A549 (cell line): ENCODE data around the gene PNPLA2. TPM values are rescaled to one million over a fixed set of nuclear protein-coding genes. Genes with fewer than 3 reads are reported as not detected.

Experiments
- ATAC-seq, 2 experiments: fragments of 200-7000 bp in 1 of 2; fragments of >200 bp in 1 of 2; cut with Nextera tagmentation in 1 of 2; cut with Tn5 transposase in 1 of 2; 3 replicates each; pipeline versions ENCODE4 v1.8.0 to v1.9.1; 2018 to 2020; ENCODE audit warnings: mild to moderate bottlenecking in 1 of 2, moderate library complexity in 1 of 2
- CTCF ChIA-PET: fragments of 300-600 bp; sonication (Branson Sonifier 250); formaldehyde crosslinking; extraction: SDS; loops from one replicate; lab custom pipeline; 2021; ENCODE audit warnings: antibody characterized with exemption, inconsistent platforms; lab: Yijun Ruan, JAX
- POLR2A ChIA-PET: fragments of 350-600 bp; formaldehyde crosslinking; extraction: SDS; loops from one replicate; lab custom pipeline; 2021; ENCODE audit warnings: antibody characterized with exemption, inconsistent platforms; lab: Yijun Ruan, JAX
- DNase-seq, 2 experiments: peaks; one replicate each; pipeline versions ENCODE4 v3.0.0 to v3.0.0-alpha.2; 2011 to 2016; ENCODE audit warnings: low read depth in 1 of 2, low spot score in 1 of 2
- FAIRE-seq: peaks from 2 replicates; lab custom pipeline; 2011; peaks lifted over from hg19 to GRCh38; lab: Jason Lieb, UNC
- H3K27ac ChIP-seq, 2 experiments: fragments of >200 bp; sonication (Bioruptor Twin); formaldehyde crosslinking; 3 replicates each; pipeline ENCODE4 v1.5.1; 2016 to 2017
- H3K4me1 ChIP-seq: fragments of >200 bp; sonication (Bioruptor Twin); formaldehyde crosslinking; 3 replicates; pipeline ENCODE4 v1.6.1; 2016
- H3K4me2 ChIP-seq: fragments of >200 bp; sonication (Bioruptor Twin); formaldehyde crosslinking; 3 replicates; pipeline ENCODE4 v1.6.1; 2016
- H3K4me3 ChIP-seq: fragments of >200 bp; sonication (Bioruptor Twin); formaldehyde crosslinking; 3 replicates; pipeline ENCODE4 v1.5.1; 2016
- H3K9me3 ChIP-seq: fragments of >200 bp; sonication (Bioruptor Twin); formaldehyde crosslinking; 3 replicates; pipeline ENCODE4 v1.6.1; 2016
- ATOH8 ChIP-seq: fragments of 250-450 bp; sonication (Bioruptor Pico); IDR thresholded peaks from 2 replicates; pipeline ENCODE4 v1.5.0; 2020; ENCODE audit warnings: low read depth, mild to moderate bottlenecking, moderate library complexity
- CBX8 ChIP-seq: fragments of 200-600 bp; sonication (generic); IDR thresholded peaks from 2 replicates; pipeline ENCODE4 v1.6.1; 2016
- EP300 ChIP-seq, 2 experiments: fragments of >200 bp; sonication (Bioruptor Twin); formaldehyde crosslinking; IDR thresholded peaks; 2 replicates in 1 of 2; 3 replicates in 1 of 2; pipeline ENCODE4 v1.6.1; 2016 to 2017
- ESRRA ChIP-seq: fragments of 150-350 bp; IDR thresholded peaks from 2 replicates; pipeline ENCODE4 v1.6.1; 2014; ENCODE audit warnings: mild to moderate bottlenecking, low read length, borderline replicate concordance
- FOSB ChIP-seq: fragments of 250-450 bp; sonication (Bioruptor Pico); IDR thresholded peaks from 2 replicates; pipeline ENCODE4 v1.5.0; 2020; ENCODE audit warnings: mild to moderate bottlenecking, moderate library complexity
- FOSL2 ChIP-seq, 2 experiments: fragments of 450-650 bp in 1 of 2; fragments of >200 bp in 1 of 2; sonication (Bioruptor Twin) in 1 of 2; formaldehyde crosslinking; IDR thresholded peaks; 2 replicates each; pipeline versions ENCODE4 v1.5.0 to v1.6.1; 2016 to 2020; ENCODE audit warnings: mild to moderate bottlenecking in 1 of 2, moderate library complexity in 1 of 2
- HDAC2 ChIP-seq: fragments of 200-600 bp; sonication (generic); IDR thresholded peaks from 2 replicates; pipeline ENCODE4 v1.6.1; 2016
- HEYL ChIP-seq: fragments of 250-450 bp; sonication (Bioruptor Pico); IDR thresholded peaks from 2 replicates; pipeline ENCODE4 v1.8.0; 2021; ENCODE audit warnings: mild to moderate bottlenecking, moderate library complexity
- JUN ChIP-seq, 2 experiments: fragments of >200 bp; sonication (Bioruptor Twin); formaldehyde crosslinking; IDR thresholded peaks; 2 replicates in 1 of 2; 3 replicates in 1 of 2; pipeline ENCODE4 v1.6.1; 2016 to 2017
- JUNB ChIP-seq: fragments of >200 bp; sonication (Bioruptor Twin); formaldehyde crosslinking; IDR thresholded peaks from 2 replicates; pipeline ENCODE4 v1.6.1; 2016
- NPAS2 ChIP-seq: fragments of 250-450 bp; sonication (Bioruptor Pico); IDR thresholded peaks from 2 replicates; pipeline ENCODE4 v1.8.0; 2022; ENCODE audit warnings: mild to moderate bottlenecking, moderate library complexity, borderline replicate concordance
- PBX3 ChIP-seq: IDR thresholded peaks from 2 replicates; pipeline ENCODE4 v1.6.1; 2012
- PHF8 ChIP-seq: fragments of 200-600 bp; sonication (generic); IDR thresholded peaks from 2 replicates; pipeline ENCODE4 v1.6.1; 2016; ENCODE audit warnings: low read depth, mild to moderate bottlenecking, antibody characterized with exemption, moderate library complexity, borderline replicate concordance
- POLR2AphosphoS2 ChIP-seq: conservative IDR thresholded peaks from 2 replicates; pipeline ENCODE4 v1.6.1; 2012; ENCODE audit warnings: low read length, improper control_type of control experiment, inconsistent platforms
- RAD21 ChIP-seq, 2 experiments: fragments of >200 bp in 1 of 2; sonication (Bioruptor Twin) in 1 of 2; formaldehyde crosslinking in 1 of 2; IDR thresholded peaks in 1 of 2; conservative IDR thresholded peaks in 1 of 2; 2 replicates in 1 of 2; 3 replicates in 1 of 2; pipeline ENCODE4 v1.6.1; 2012 to 2018; ENCODE audit warnings: inconsistent platforms in 1 of 2
- RARB ChIP-seq: fragments of 250-450 bp; sonication (Bioruptor Pico); IDR thresholded peaks from 2 replicates; pipeline ENCODE4 v1.8.0; 2021; ENCODE audit warnings: mild to moderate bottlenecking, moderate library complexity
- RNF2 ChIP-seq: fragments of 200-600 bp; sonication (generic); IDR thresholded peaks from 2 replicates; pipeline ENCODE4 v1.6.1; 2016; ENCODE audit warnings: low read depth, mild to moderate bottlenecking, antibody characterized with exemption, moderate library complexity, borderline replicate concordance
- SREBF2 ChIP-seq: fragments of 450-650 bp; IDR thresholded peaks from 2 replicates; pipeline ENCODE4 v1.6.1; 2014; ENCODE audit warnings: mild to moderate bottlenecking, moderate library complexity
- TFCP2L1 ChIP-seq: fragments of 250-450 bp; sonication (Bioruptor Pico); IDR thresholded peaks from 2 replicates; pipeline ENCODE4 v1.5.0; 2021; ENCODE audit warnings: mild to moderate bottlenecking
- TP53 ChIP-seq: fragments of 250-450 bp; sonication (Bioruptor Pico); IDR thresholded peaks from 2 replicates; pipeline ENCODE4 v1.5.0; 2021; ENCODE audit warnings: mild to moderate bottlenecking, moderate library complexity
- USF2 ChIP-seq: fragments of 450-650 bp; IDR thresholded peaks from 2 replicates; pipeline ENCODE4 v1.6.1; 2014; ENCODE audit warnings: antibody characterized with exemption
- ZC3H11A ChIP-seq: fragments of 450-650 bp; IDR thresholded peaks from 2 replicates; pipeline ENCODE4 v1.6.1; 2014; ENCODE audit warnings: antibody characterized with exemption, mild to moderate bottlenecking
- ZSCAN20 ChIP-seq: fragments of 250-450 bp; sonication (Bioruptor Pico); IDR thresholded peaks from 2 replicates; pipeline ENCODE4 v1.8.0; 2022; ENCODE audit warnings: mild to moderate bottlenecking, moderate library complexity
- WGBS: methylation state at CpG from one replicate; pipeline ENCODE4 v1.1.6; 2017; ENCODE audit errors: missing lambda C conversion rate; 5-methylcytosine and 5-hydroxymethylcytosine counted together
- polyA plus RNA-seq, 4 experiments: library from polyadenylated mRNA; depleted of rRNA in 3 of 4; stranded (reverse); fragments of >200 nt; fragmentation: RNase III in 1 of 4; extraction: RNeasy Plus Mini Kit Qiagen cat#74134 plus additional on column Dnase treatment in 1 of 4; gene quantifications; 2 replicates in 3 of 4; 3 replicates in 1 of 4; pipeline ENCODE4 v1.2.3, GENCODE V29; 2011 to 2017
- TF ChIP-seq, protein P1 (sequence below): fragments of >200 bp; sonication (Bioruptor Twin); formaldehyde crosslinking; IDR thresholded peaks from 2 replicates; pipeline ENCODE4 v1.6.1; 2016
- TF ChIP-seq, protein P2 (sequence below): fragments of 200-600 bp; sonication (generic); IDR thresholded peaks from 2 replicates; pipeline ENCODE4 v1.6.1; 2016; ENCODE audit warnings: antibody characterized with exemption, mild to moderate bottlenecking, moderate library complexity
- TF ChIP-seq, protein P3 (sequence below): IDR thresholded peaks from 2 replicates; pipeline ENCODE4 v1.6.1; 2012; ENCODE audit warnings: low read depth, borderline replicate concordance

PNPLA2 gene
- polyA plus RNA-seq, 2 of the 4 experiments (the other 2 are of a cell fraction), result 13.2 to 25.4 TPM

DNA sequence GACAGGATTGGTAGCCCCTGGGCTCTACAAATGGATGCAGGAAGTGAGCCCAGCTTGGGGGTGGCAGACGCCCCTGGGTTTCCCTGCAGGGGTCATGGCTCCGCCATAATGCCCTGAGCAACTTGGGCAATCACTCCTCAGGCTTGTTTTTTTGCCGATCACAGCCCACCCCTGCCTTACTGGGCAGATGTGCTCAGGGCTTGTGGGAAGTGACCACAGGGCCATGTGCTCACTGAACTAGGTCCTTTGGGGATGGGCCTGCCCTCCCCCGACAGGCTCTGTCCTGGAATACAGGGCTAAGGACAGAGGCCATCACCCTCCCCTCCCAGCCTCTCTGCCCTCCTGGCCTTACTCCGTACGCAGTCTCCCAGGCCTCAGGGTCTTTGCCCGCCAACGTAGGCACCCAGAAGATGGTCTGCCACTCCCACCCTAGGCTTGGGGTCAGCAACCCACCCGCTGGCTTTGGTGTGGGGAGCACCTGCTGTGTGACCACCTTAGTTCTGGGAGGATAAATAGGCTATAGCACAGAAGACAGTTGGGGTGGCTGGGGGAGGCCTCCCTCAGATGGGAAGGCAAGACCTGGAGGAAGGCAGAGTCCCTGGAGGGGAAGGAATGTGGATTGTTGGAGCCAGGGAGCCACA, 5.1 kb upstream of the PNPLA2 start:
- Histone ChIP-seq H3K4me1 (peaks cover 34% of the 10 kb centered on the region), H3K9me3 (no peaks in the 10 kb centered on the region), H3K4me2 (no peak overlapping the region), H3K4me3 (no peak overlapping the region), H3K27ac (0 out of 6 replicates have a peak overlapping the region, but pooled peaks of 1 of the 2 experiments have one; percentile 6)
- ChIA-PET CTCF (interaction anchor here (0.8 kb wide), 1 partner anchor 9 kb away, joined by 3 read pairs; no protein-coding TSS in a partner anchor), POLR2A (interaction anchor here (1.2 kb wide), 1 partner anchor 27 kb away, joined by 3 read pairs; no protein-coding TSS in a partner anchor)
- WGBS, result 81% methylated on average over 8 of the region's 9 CpGs
- FAIRE-seq, result no peak
- no peak for DNase-seq
- no peak for TF ChIP-seq CBX8
- TF ChIP-seq EP300 (IDR thresholded peaks at IDR 0.05), result no peak
- TF ChIP-seq TP53, result peak; percentile 62; the same call in 1 of the 2 replicates
- TF ChIP-seq ZC3H11A, result no peak
- no peak for TF ChIP-seq PBX3
- 0 out of 2 replicates have a peak, but pooled peaks have one; percentile 3 for TF ChIP-seq TFCP2L1
- TF ChIP-seq RAD21 (conservative IDR thresholded peaks at IDR 0.05 in 1 of 2, IDR thresholded peaks at IDR 0.05 in 1 of 2), result no peak
- TF ChIP-seq USF2, result no peak
- TF ChIP-seq RARB (CRISPR knock-in tag), result peak; percentile 20; the same call in 1 of the 2 replicates
- no peak for TF ChIP-seq ZSCAN20 (CRISPR knock-in tag)
- TF ChIP-seq FOSB (CRISPR knock-in tag), result 0 out of 2 replicates have a peak, but pooled peaks have one; percentile 16
- no peak for TF ChIP-seq ATOH8
- TF ChIP-seq RNF2, result no peak
- peak; percentile 95 for TF ChIP-seq POLR2AphosphoS2
- peak in 1 of 2 experiments; percentile 51; a peak in 2 of 5 replicates for TF ChIP-seq JUN (IDR thresholded peaks at IDR 0.05)
- no peak for ATAC-seq

GRCh38 chr11:815675-816432, 2.9 kb upstream of the PNPLA2 start:
- ChIA-PET POLR2A (no interaction called here), CTCF (interaction anchor here (1.0 to 1.9 kb wide), 3 partner anchors 13 to 235 kb away, joined by 3 to 6 read pairs (median 5); partner anchors contain the start of gene CRACR2B)
- no peak overlapping the region for H3K4me2 ChIP-seq
- no peak overlapping the region for H3K4me3 ChIP-seq
- H3K27ac ChIP-seq, result no peak overlapping the region
- whole genome bisulfite sequencing, result 85% methylated on average over 11 of the region's 11 CpGs
- H3K4me1 ChIP-seq, result peaks cover 45% of the 10 kb centered on the region
- no peak for ATAC-seq
- DNase-seq, result no peak
- H3K9me3 ChIP-seq, result no peaks in the 10 kb centered on the region
- FAIRE-seq, result no peak
- TF ChIP-seq, protein P1, sequence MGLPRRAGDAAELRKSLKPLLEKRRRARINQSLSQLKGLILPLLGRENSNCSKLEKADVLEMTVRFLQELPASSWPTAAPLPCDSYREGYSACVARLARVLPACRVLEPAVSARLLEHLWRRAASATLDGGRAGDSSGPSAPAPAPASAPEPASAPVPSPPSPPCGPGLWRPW, result no peak
- TF ChIP-seq ESRRA (no peak), SREBF2 (no peak), PBX3 (no peak), POLR2AphosphoS2 (no peak), HEYL (CRISPR knock-in tag) (no peak), NPAS2 (no peak), FOSL2 (IDR thresholded peaks at IDR 0.05) (no peak), FOSL2 (CRISPR knock-in tag; IDR thresholded peaks at IDR 0.05) (no peak), PHF8 (no peak), CBX8 (no peak), JUNB (no peak), HDAC2 (no peak)
- TF ChIP-seq, protein P2, sequence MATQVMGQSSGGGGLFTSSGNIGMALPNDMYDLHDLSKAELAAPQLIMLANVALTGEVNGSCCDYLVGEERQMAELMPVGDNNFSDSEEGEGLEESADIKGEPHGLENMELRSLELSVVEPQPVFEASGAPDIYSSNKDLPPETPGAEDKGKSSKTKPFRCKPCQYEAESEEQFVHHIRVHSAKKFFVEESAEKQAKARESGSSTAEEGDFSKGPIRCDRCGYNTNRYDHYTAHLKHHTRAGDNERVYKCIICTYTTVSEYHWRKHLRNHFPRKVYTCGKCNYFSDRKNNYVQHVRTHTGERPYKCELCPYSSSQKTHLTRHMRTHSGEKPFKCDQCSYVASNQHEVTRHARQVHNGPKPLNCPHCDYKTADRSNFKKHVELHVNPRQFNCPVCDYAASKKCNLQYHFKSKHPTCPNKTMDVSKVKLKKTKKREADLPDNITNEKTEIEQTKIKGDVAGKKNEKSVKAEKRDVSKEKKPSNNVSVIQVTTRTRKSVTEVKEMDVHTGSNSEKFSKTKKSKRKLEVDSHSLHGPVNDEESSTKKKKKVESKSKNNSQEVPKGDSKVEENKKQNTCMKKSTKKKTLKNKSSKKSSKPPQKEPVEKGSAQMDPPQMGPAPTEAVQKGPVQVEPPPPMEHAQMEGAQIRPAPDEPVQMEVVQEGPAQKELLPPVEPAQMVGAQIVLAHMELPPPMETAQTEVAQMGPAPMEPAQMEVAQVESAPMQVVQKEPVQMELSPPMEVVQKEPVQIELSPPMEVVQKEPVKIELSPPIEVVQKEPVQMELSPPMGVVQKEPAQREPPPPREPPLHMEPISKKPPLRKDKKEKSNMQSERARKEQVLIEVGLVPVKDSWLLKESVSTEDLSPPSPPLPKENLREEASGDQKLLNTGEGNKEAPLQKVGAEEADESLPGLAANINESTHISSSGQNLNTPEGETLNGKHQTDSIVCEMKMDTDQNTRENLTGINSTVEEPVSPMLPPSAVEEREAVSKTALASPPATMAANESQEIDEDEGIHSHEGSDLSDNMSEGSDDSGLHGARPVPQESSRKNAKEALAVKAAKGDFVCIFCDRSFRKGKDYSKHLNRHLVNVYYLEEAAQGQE, result no peak
- TF ChIP-seq, protein P3, sequence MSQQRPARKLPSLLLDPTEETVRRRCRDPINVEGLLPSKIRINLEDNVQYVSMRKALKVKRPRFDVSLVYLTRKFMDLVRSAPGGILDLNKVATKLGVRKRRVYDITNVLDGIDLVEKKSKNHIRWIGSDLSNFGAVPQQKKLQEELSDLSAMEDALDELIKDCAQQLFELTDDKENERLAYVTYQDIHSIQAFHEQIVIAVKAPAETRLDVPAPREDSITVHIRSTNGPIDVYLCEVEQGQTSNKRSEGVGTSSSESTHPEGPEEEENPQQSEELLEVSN, result no peak
